ENCODE data around the gene KIF1B.

Gene KIF1B

DNA sequence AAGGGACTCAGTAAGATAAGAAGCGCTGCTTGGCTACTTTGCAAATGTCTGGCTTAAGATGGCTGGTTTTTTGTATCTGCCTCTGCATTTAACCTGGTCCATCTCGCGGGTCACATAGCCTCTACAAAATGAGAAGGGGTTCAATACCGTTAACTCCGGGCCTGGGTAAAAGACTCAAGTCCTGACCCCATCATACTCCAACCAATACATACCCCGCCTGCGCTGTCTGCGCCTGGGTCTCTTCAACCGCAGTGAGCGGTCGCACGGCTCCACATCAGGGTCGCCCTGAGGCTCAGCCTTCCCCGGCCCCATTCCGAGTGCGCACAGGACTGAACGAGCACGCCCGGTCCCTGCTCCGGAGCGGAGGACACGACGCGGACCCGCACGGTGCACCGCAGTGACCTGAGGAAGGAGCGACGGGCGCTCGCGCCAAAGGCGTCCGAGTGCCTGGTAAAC lies 187.9 kb downstream of the KIF1B start:
- Histone ChIP-seq H3K36me3 (ENCODE audit: insufficient read depth, low read length) (peaks cover 17% of the 10 kb centered on the region; the same call in 1 of the 2 replicates), H3K9ac (ENCODE audit: low read length) (peak overlapping the region; percentile 55), H3K27me3 (ENCODE audit: insufficient read depth, low read length) (no peaks in the 10 kb centered on the region), H3F3A (ENCODE audit: insufficient read depth, low read length) (no peaks in the 10 kb centered on the region), H4K20me1 (ENCODE audit: insufficient read depth, low read length) (no peaks in the 10 kb centered on the region), H3K4me1 (ENCODE audit: insufficient read depth, low read length, severe bottlenecking) (peaks cover 17% of the 10 kb centered on the region), H3K9me2 (ENCODE audit: low read depth, low read length) (no peaks in the 10 kb centered on the region), H3K4me3 (ENCODE audit: low read depth, low read length, poor library complexity, severe bottlenecking) (peak overlapping the region; percentile 67), H3K79me2 (ENCODE audit: insufficient read depth, low read length) (no peaks in the 10 kb centered on the region), H2AFZ (ENCODE audit: low read length) (peak overlapping the region; percentile 3; the same call in 1 of the 2 replicates), H3K9me3 (ENCODE audit: low read length) (0 out of 2 replicates have a peak, but pooled peaks cover 4% of the 10 kb centered on the region), H3K27ac (ENCODE audit: low read depth, low read length, poor library complexity, severe bottlenecking) (peak overlapping the region; percentile 41), H3K4me2 (ENCODE audit: low read length) (peak overlapping the region; percentile 68)
- TF ChIP-seq EZH2 (IDR thresholded peaks at IDR 0.05; ENCODE audit: borderline replicate concordance, low read length) = no peak
- TF ChIP-seq, protein P1, sequence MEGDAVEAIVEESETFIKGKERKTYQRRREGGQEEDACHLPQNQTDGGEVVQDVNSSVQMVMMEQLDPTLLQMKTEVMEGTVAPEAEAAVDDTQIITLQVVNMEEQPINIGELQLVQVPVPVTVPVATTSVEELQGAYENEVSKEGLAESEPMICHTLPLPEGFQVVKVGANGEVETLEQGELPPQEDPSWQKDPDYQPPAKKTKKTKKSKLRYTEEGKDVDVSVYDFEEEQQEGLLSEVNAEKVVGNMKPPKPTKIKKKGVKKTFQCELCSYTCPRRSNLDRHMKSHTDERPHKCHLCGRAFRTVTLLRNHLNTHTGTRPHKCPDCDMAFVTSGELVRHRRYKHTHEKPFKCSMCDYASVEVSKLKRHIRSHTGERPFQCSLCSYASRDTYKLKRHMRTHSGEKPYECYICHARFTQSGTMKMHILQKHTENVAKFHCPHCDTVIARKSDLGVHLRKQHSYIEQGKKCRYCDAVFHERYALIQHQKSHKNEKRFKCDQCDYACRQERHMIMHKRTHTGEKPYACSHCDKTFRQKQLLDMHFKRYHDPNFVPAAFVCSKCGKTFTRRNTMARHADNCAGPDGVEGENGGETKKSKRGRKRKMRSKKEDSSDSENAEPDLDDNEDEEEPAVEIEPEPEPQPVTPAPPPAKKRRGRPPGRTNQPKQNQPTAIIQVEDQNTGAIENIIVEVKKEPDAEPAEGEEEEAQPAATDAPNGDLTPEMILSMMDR (IDR thresholded peaks at IDR 0.05; ENCODE audit: low read length) = no peak

GRCh38 chr1:10398734-10399443 lies 188.5 kb downstream of the KIF1B start, which contains the start of gene PGD:
Gene PGD (plus strand): TSS chr1:10399064. CDS start chr1:10399118, 54 bp downstream.
- Histone ChIP-seq H3K9me2 (ENCODE audit: low read depth, low read length) (no peaks in the 10 kb centered on the region), H3K9ac (ENCODE audit: low read length) (peak within 1 kb of the TSS; percentile 71), H2AFZ (ENCODE audit: low read length) (peak within 1 kb of the TSS; percentile 3; the same call in 1 of the 2 replicates), H3K36me3 (ENCODE audit: insufficient read depth, low read length) (peaks cover 23% of the 10 kb centered on the region), H3K4me2 (ENCODE audit: low read length) (peak within 1 kb of the TSS; percentile 82), H3K27me3 (ENCODE audit: insufficient read depth, low read length) (no peaks in the 10 kb centered on the region), H3K27ac (ENCODE audit: low read depth, low read length, poor library complexity, severe bottlenecking) (peak within 1 kb of the TSS; percentile 41), H3K79me2 (ENCODE audit: insufficient read depth, low read length) (no peaks in the 10 kb centered on the region), H4K20me1 (ENCODE audit: insufficient read depth, low read length) (no peaks in the 10 kb centered on the region), H3K9me3 (ENCODE audit: low read length) (0 out of 2 replicates have a peak, but pooled peaks cover 4% of the 10 kb centered on the region), H3K4me3 (ENCODE audit: low read depth, low read length, poor library complexity, severe bottlenecking) (peak within 1 kb of the TSS; percentile 67), H3K4me1 (ENCODE audit: insufficient read depth, low read length, severe bottlenecking) (peaks cover 17% of the 10 kb centered on the region), H3F3A (ENCODE audit: insufficient read depth, low read length) (no peaks in the 10 kb centered on the region)
- TF ChIP-seq, protein P1 (IDR thresholded peaks at IDR 0.05; ENCODE audit: low read length) = no peak
- TF ChIP-seq EZH2 (IDR thresholded peaks at IDR 0.05; ENCODE audit: borderline replicate concordance, low read length) = no peak

DNA sequence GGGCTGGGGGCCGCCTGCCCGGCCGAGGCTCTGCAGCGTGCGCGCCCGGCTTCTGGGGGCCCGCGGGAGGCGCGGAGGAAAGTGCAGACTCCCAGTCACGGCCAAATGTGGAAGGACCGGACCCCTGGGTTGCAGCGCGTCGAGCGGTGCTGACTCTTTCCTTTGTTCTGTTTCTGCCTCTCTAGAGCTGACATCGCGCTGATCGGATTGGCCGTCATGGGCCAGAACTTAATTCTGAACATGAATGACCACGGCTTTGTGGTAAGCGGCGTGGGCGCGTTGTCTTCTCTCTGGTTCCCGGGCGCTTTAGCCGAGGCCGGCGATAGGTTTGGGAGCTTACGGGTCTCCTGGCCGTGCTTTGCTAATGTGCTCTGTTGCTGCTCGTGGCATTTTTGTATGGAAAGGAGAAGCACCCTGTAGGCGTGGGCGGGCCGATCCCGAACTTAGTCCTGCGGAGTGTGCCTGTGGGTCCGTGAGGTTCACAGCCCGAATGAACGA lies 189.1 kb downstream of the KIF1B start:
- Histone ChIP-seq H3K9me2 (ENCODE audit: low read depth, low read length) (no peaks in the 10 kb centered on the region), H3K9me3 (ENCODE audit: low read length) (no peaks in the 10 kb centered on the region), H4K20me1 (ENCODE audit: insufficient read depth, low read length) (no peaks in the 10 kb centered on the region), H3K27ac (ENCODE audit: low read depth, low read length, poor library complexity, severe bottlenecking) (no peak overlapping the region), H3K4me2 (ENCODE audit: low read length) (peak overlapping the region; percentile 82), H3K4me1 (ENCODE audit: insufficient read depth, low read length, severe bottlenecking) (peaks cover 17% of the 10 kb centered on the region), H3K79me2 (ENCODE audit: insufficient read depth, low read length) (no peaks in the 10 kb centered on the region), H3K4me3 (ENCODE audit: low read depth, low read length, poor library complexity, severe bottlenecking) (peak overlapping the region; percentile 67), H2AFZ (ENCODE audit: low read length) (no peak overlapping the region), H3K9ac (ENCODE audit: low read length) (peak overlapping the region; percentile 71), H3K36me3 (ENCODE audit: insufficient read depth, low read length) (peaks cover 29% of the 10 kb centered on the region), H3K27me3 (ENCODE audit: insufficient read depth, low read length) (no peaks in the 10 kb centered on the region), H3F3A (ENCODE audit: insufficient read depth, low read length) (no peaks in the 10 kb centered on the region)
- TF ChIP-seq EZH2 (IDR thresholded peaks at IDR 0.05; ENCODE audit: borderline replicate concordance, low read length) = no peak
- TF ChIP-seq, protein P1 (IDR thresholded peaks at IDR 0.05; ENCODE audit: low read length) = no peak

All from OCI-LY1 (cell line).